Left kidney (tissue), 8 donors: ENCODE measurements around the gene PPBP. TPM values are rescaled to one million over a fixed set of nuclear protein-coding genes. Genes with fewer than 3 reads are reported as not detected.

Source experiments
- DNase-seq: peaks from one replicate; pipeline ENCODE4 v3.0.0-alpha.2; 2013
- long read RNA-seq, 8 donors: transcript quantifications; one replicate each; lab custom pipeline, GENCODE V29; 2026
- polyA plus RNA-seq: library from polyadenylated mRNA; unstranded; fragments of 120-200 nt; gene quantifications from one replicate; pipeline ENCODE4 v1.2.1, GENCODE V29; 2013; ENCODE audit not compliant: insufficient read length

Gene PPBP
- polyA plus RNA-seq: 14.8 TPM
- long read RNA-seq, donor 1, transcript PPBP-201 (3 exons, 715 nt): major isoform, 12 of 12 reads
- long read RNA-seq, donor 1, partial matches to known transcripts: 0 of 12 reads
- long read RNA-seq, donor 1, other reads (novel, unspliced or antisense): 0 of 12 reads
- long read RNA-seq, donor 2, transcript PPBP-201 (3 exons, 715 nt): major isoform, 6 of 6 reads
- long read RNA-seq, donor 2, partial matches to known transcripts: 0 of 6 reads
- long read RNA-seq, donor 2, other reads (novel, unspliced or antisense): 0 of 6 reads
- long read RNA-seq, donor 3, partial matches to known transcripts: 0 of 4 reads
- long read RNA-seq, donor 3, other reads (novel, unspliced or antisense): 0 of 4 reads
- long read RNA-seq, donor 4: 0 reads
- long read RNA-seq, donor 5, transcript PPBP-201 (3 exons, 715 nt): major isoform, 36 of 36 reads
- long read RNA-seq, donor 5, partial matches to known transcripts: 0 of 36 reads
- long read RNA-seq, donor 5, other reads (novel, unspliced or antisense): 0 of 36 reads
- long read RNA-seq, donor 6, transcript PPBP-201 (3 exons, 715 nt): major isoform, 15 of 15 reads
- long read RNA-seq, donor 6, partial matches to known transcripts: 0 of 15 reads
- long read RNA-seq, donor 6, other reads (novel, unspliced or antisense): 0 of 15 reads
- long read RNA-seq, donor 7, transcript PPBP-201 (3 exons, 715 nt): major isoform, 14 of 14 reads
- long read RNA-seq, donor 7, partial matches to known transcripts: 0 of 14 reads
- long read RNA-seq, donor 7, other reads (novel, unspliced or antisense): 0 of 14 reads
- long read RNA-seq, donor 8, partial matches to known transcripts: 0 of 2 reads
- long read RNA-seq, donor 8, other reads (novel, unspliced or antisense): 0 of 2 reads

GRCh38 chr4:73988061-73988460 lies at the start of gene PPBP:
TSS of gene PPBP (minus strand) at chr4:73988190. CDS start at chr4:73988103, 87 bp downstream.
- no peak for DNase-seq

- DNase-seq: no peak
Observed at GRCh38 chr4:74037076-74037955, 49.3 kb upstream of the PPBP start.

- DNase-seq: no peak
Observed at GRCh38 chr4:74033739-74034138, 45.7 kb upstream of the PPBP start.

- no peak for DNase-seq
Observed at GRCh38 chr4:74032064-74032463, 44.1 kb upstream of the PPBP start.

- no peak for DNase-seq
Observed at GRCh38 chr4:74031576-74031975, 43.6 kb upstream of the PPBP start.

GRCh38 chr4:74030285-74030684 lies 42.3 kb upstream of the PPBP start:
- no peak for DNase-seq

- no peak for DNase-seq
Observed at GRCh38 chr4:74028504-74028903, 40.5 kb upstream of the PPBP start.

GRCh38 chr4:74023709-74024108 lies 35.7 kb upstream of the PPBP start:
- no peak for DNase-seq

GRCh38 chr4:74021601-74022000 lies 33.6 kb upstream of the PPBP start:
- no peak for DNase-seq

- DNase-seq: no peak
Observed at GRCh38 chr4:74018771-74019170, 30.8 kb upstream of the PPBP start.

GRCh38 chr4:74018116-74018515 lies 30.1 kb upstream of the PPBP start:
- no peak for DNase-seq

GRCh38 chr4:74016068-74016467 lies 28.1 kb upstream of the PPBP start:
- DNase-seq: no peak

- no peak for DNase-seq
Observed at GRCh38 chr4:74015126-74015780, 27.3 kb upstream of the PPBP start.

- DNase-seq: no peak
Observed at GRCh38 chr4:74014332-74014731, 26.3 kb upstream of the PPBP start.

- DNase-seq: no peak
Observed at GRCh38 chr4:74013264-74013663, 25.3 kb upstream of the PPBP start.

- DNase-seq: no peak
Observed at GRCh38 chr4:74012130-74012529, 24.1 kb upstream of the PPBP start.

- DNase-seq: no peak
Observed at GRCh38 chr4:74009307-74009706, 21.3 kb upstream of the PPBP start.

- no peak for DNase-seq
Observed at GRCh38 chr4:74006009-74006476, 18.1 kb upstream of the PPBP start.

- no peak for DNase-seq
Observed at GRCh38 chr4:74005528-74005927, 17.5 kb upstream of the PPBP start.

GRCh38 chr4:74004668-74005067 lies 16.7 kb upstream of the PPBP start:
- no peak for DNase-seq

- DNase-seq: no peak
Observed at GRCh38 chr4:74000301-74000700, 12.3 kb upstream of the PPBP start.
